ENCODE results near the gene TDRKH. TPM values are rescaled to one million over a fixed set of nuclear protein-coding genes. Genes with fewer than 3 reads are reported as not detected.
"Not testable (repeated sequence)": the region's sequence is repeated elsewhere in the genome, so short reads cannot be mapped to it uniquely, and the experiment has no call there.

Gene TDRKH
- total RNA-seq, 1 donor from 2014 or later = 12.3 TPM

GRCh38 chr1:151790940-151791651, 796 bp upstream of the TDRKH start:
- H3K4me1 ChIP-seq = peaks cover 14% of the 10 kb centered on the region
- intact Hi-C loops (cut with DNase I) = no loop called here
- no peak for TF ChIP-seq CTCF (IDR thresholded peaks at IDR 0.05)
- H3K36me3 ChIP-seq = no peaks in the 10 kb centered on the region
- H3K27ac ChIP-seq = peak overlapping the region; percentile 60
- DNase-seq (peak; percentile 59), ATAC-seq (peak; percentile 38 to 43)
- no peaks in the 10 kb centered on the region for H3K27me3 ChIP-seq (ENCODE audit: low read depth)
- no peaks in the 10 kb centered on the region for H3K9me3 ChIP-seq
- peak overlapping the region; percentile 88 for H3K4me3 ChIP-seq

GRCh38 chr1:151787689-151788088, 2.6 kb downstream of the TDRKH start:
- DNase-seq (no peak), ATAC-seq (no peak)
- TF ChIP-seq CTCF (IDR thresholded peaks at IDR 0.05) = no peak
- intact Hi-C loops (cut with DNase I) = no loop called here
- Histone ChIP-seq H3K4me3 (no peak overlapping the region), H3K27ac (no peak overlapping the region), H3K36me3 (no peaks in the 10 kb centered on the region), H3K4me1 (peaks cover 23% of the 10 kb centered on the region), H3K9me3 (no peaks in the 10 kb centered on the region), H3K27me3 (ENCODE audit: low read depth) (no peaks in the 10 kb centered on the region)

GRCh38 chr1:151783796-151784195, 6.5 kb downstream of the TDRKH start:
- no peak overlapping the region for H3K4me3 ChIP-seq
- DNase-seq (no peak), ATAC-seq (no peak)
- H3K9me3 ChIP-seq = no peaks in the 10 kb centered on the region
- intact Hi-C loops (cut with DNase I) = no loop called here
- H3K27ac ChIP-seq = no peak overlapping the region
- no peaks in the 10 kb centered on the region for H3K27me3 ChIP-seq (ENCODE audit: low read depth)
- no peak for TF ChIP-seq CTCF (IDR thresholded peaks at IDR 0.05)
- peaks cover 9% of the 10 kb centered on the region for H3K4me1 ChIP-seq
- H3K36me3 ChIP-seq = peaks cover 30% of the 10 kb centered on the region

- Histone ChIP-seq H3K36me3 (peaks cover 40% of the 10 kb centered on the region), H3K27me3 (ENCODE audit: low read depth) (no peaks in the 10 kb centered on the region), H3K9me3 (no peaks in the 10 kb centered on the region), H3K4me3 (no peak overlapping the region), H3K27ac (no peak overlapping the region), H3K4me1 (peaks cover 9% of the 10 kb centered on the region)
- no peak for ATAC-seq
- no peak for TF ChIP-seq CTCF (IDR thresholded peaks at IDR 0.05)
- no peak for DNase-seq
- intact Hi-C loops (cut with DNase I) = no loop called here
These were observed 7.6 kb downstream of the TDRKH start for GRCh38 chr1:151782741-151783140.

GRCh38 chr1:151782026-151782425, 8.3 kb downstream of the TDRKH start:
- intact Hi-C loops (cut with DNase I); H3K4me1 ChIP-seq; H3K27me3 ChIP-seq (ENCODE audit: low read depth); H3K4me3 ChIP-seq; H3K27ac ChIP-seq; ATAC-seq; DNase-seq; H3K9me3 ChIP-seq: not testable (repeated sequence)
- H3K36me3 ChIP-seq = peaks cover 42% of the 10 kb centered on the region

GRCh38 chr1:151780736-151781135, 9.6 kb downstream of the TDRKH start:
- H3K27me3 ChIP-seq (ENCODE audit: low read depth); intact Hi-C loops (cut with DNase I); H3K4me1 ChIP-seq; ATAC-seq; H3K4me3 ChIP-seq; H3K9me3 ChIP-seq; H3K27ac ChIP-seq; DNase-seq: not testable (repeated sequence)
- peaks cover 55% of the 10 kb centered on the region for H3K36me3 ChIP-seq

Data from lower lobe of right lung (tissue), 2 donors.